Prostate gland (tissue), 2 donors: Measurements from ENCODE around the gene STRA8.

Experiments used
- POLR2A ChIP-seq: fragments of 450-650 bp; IDR thresholded peaks from one replicate; pipeline ENCODE4 v1.6.1; 2016; ENCODE audit warnings: antibody characterized with exemption, mild to moderate bottlenecking
- POLR2AphosphoS5 ChIP-seq: sonication (generic); formaldehyde crosslinking; IDR thresholded peaks from one replicate; pipeline ENCODE4 v1.6.1; 2017; ENCODE audit warnings: antibody characterized with exemption
- TF ChIP-seq, protein P1 (sequence below), 4 experiments: fragments of 200-600 bp in 2 of 4; fragments of 450-650 bp in 2 of 4; sonication (generic) in 2 of 4; IDR thresholded peaks; 1 replicate in 3 of 4; 2 replicates in 1 of 4; pipeline ENCODE4 v1.5.1; 2016 to 2019; ENCODE audit warnings: antibody characterized with exemption in 4 of 4, mild to moderate bottlenecking in 2 of 4, moderate library complexity in 2 of 4

DNA sequence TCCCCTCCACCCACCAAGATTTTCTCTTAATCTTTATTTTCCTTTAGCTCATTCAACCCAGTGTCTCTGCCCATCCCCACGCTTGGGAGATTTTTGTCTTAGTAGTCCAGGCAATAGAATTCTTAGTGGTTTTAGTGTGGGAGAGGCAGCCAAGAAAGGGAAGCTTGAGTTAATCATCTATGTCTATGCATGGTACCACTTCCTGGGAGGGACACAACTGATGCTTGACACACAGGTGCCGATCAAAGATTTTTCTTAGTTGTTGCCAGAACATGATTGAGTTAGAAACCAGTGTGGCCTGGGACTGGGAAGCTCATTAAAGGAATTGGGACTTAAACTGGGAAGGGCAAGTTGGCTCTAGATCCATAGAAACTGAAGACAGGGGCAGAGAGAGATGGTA is 3.1 kb downstream of the STRA8 start:
- TF ChIP-seq POLR2A (no peak), POLR2AphosphoS5 (no peak)
- TF ChIP-seq, protein P1, sequence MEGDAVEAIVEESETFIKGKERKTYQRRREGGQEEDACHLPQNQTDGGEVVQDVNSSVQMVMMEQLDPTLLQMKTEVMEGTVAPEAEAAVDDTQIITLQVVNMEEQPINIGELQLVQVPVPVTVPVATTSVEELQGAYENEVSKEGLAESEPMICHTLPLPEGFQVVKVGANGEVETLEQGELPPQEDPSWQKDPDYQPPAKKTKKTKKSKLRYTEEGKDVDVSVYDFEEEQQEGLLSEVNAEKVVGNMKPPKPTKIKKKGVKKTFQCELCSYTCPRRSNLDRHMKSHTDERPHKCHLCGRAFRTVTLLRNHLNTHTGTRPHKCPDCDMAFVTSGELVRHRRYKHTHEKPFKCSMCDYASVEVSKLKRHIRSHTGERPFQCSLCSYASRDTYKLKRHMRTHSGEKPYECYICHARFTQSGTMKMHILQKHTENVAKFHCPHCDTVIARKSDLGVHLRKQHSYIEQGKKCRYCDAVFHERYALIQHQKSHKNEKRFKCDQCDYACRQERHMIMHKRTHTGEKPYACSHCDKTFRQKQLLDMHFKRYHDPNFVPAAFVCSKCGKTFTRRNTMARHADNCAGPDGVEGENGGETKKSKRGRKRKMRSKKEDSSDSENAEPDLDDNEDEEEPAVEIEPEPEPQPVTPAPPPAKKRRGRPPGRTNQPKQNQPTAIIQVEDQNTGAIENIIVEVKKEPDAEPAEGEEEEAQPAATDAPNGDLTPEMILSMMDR (IDR thresholded peaks at IDR 0.05), result no peak
